HG02943 (cell line): ENCODE data around the gene SCNN1B.

Experiments used
- ATAC-seq: cut with Tn5 transposase; IDR thresholded peaks from one replicate; pipeline ENCODE4 v1.9.1; 2021; ENCODE audit warnings: mild to moderate bottlenecking, low read depth, moderate library complexity; ENCODE audit not compliant: unreplicated experiment

Gene SCNN1B

DNA sequence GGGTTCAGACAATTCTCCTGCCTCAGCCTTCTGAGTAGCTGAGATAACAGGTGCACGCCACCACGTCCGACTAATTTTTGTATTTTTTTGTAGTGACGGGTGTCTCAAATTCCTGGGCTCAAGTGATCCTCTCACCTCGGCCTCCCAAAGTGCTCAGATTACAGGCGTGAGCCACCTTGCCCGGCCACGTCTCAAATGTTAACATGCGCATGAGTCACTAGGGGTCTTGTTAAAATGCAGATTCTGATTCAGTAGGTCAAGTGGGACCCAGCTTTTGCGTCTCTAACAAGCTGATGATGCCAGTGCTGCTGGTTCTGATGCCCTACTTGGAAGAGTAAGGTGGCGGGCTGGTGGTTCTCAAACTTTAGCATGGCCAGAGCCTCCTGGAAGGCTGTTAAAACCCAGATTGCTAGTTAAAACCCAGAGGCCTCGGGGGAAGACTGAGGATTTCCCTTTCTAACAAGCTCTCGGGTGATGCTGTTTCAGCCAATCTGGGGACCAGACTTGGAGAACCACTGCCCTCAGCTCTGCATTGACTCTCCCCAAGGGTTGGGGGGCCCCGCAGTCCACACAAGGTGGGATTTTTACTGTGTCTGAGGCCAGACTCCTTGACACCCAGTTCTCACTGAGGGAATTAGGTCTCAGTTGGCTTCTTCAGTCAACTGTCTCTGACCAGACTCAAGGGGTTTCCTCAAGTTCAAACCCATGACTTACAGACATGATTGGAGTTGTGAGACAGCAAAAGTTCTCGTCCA is 17.9 kb downstream of the SCNN1B start:
- no peak for ATAC-seq

DNA sequence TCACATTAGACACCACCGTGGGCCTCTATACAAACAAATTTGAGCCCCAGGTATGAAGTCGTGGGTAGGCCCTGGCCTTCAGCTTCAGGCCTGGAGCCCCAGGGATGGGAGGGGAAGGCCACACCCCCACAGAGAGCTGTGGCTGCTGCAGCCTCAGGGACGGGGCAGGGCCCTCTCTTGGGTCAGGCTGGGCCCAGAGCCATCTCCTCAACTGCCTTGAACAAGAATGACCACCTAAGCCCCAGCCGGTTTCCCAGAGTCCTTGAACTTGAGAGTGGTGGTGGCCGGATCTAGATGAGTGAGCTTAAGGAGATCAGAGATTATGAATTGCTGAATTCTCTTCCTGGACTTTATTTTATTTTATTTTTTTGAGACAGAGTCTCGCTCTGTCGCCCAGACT is 18.6 kb downstream of the SCNN1B start:
- ATAC-seq: no peak

DNA sequence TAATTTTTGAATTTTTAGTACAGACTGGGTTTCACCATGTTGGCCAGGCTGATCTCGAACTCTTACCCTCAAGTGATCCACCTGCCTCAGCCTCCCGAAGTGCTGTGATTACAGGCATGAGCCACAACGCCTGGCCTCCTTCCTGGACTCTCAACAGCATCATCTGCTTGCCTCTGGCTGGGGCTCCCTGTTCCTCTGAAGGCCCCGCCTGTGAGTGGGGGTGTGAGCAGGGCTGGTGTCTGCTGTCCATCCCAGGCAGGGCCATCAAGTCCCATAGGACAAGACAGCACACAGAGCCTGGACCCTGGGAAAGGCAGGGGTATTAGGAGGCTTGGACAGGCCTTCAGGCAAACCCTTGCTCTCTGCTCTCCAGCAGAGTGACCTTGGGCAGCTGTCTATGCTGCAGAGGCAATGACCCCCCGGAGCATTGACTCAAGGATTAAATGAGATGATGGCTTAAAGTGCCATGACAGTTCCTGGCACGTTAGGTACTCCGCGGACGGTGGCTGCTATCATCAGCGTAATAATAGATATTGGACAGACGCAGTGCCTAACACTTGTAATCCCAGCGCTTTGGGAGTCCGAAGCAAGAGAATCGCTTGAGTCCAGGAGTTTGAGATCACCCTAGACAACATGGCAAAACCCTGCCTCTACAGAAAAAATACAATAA is 19.2 kb downstream of the SCNN1B start:
- ATAC-seq: no peak

DNA sequence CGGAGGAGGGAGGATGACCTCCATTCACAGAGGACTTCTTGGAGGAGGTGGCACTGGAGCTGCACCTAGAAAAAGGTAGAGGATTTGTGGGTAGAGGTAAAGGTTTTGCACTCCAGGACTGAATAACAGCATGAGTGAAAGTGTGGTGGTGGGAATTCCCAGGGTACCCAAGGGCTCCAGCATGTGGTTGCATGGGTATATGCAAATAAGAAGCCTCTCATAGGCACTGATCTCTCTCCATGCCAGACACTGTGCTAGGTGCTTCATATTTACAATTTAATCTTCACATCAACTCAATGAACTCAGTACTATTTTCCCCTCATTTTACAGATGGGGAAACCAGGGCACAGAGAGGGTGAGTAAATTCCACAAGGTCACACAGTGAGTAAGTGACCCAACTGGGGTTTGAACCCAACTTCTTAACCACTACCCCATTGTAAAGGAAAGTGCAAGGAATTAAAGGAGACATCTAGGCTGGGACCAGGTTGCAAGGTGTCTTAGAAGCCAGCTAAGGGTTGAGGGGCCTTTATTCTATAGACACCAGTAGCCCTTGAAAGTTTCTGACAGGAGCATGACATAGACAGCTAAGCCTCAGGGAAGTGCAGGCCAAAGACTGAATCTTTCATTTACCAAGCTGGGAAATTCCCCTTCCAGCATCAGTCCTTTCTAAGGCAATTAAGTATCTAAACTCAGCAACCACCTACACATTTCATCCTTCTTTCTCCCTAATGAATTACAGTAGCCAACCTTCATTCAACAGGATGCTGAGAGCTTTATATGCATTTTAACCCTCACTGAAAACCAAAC is 21.3 kb downstream of the SCNN1B start:
- ATAC-seq: no peak

DNA sequence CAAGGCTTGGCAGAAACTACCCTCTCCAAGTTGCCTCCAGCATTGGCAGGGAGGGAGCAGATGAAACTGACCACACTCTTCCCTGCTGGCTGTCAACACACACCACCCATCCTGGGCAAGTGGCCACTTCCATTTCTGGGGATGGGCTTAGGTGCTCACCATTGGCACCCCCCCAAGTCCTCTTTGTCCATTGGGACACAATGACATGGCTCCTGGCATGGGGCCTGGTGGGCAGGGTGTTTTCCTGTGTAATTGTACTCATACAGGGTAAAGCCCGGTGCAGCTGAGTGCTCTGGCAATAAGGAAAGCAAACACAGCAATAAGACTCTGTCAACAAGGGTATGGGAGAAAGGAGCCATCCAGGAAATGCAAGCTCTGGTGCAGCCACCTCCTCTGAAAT is 22.6 kb downstream of the SCNN1B start:
- no peak for ATAC-seq

DNA sequence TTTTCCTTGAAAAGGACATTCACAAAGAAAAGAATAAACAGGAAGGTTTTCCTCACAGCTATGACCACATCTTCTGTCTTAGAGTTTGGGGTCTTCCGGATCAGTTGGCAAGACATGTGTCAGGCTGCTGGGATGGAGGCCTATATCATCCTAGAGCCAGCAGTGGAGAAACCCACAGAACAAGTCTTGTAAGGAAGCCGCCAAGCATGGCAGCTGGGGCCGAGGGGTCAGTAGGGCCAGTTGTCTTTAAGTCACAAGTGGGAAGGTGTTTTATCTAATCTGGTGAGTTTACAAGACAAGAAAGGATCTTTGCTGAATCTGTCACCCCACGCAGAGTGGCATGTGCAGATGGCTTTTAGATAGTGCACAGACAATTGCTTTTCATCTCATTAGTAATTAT is 25.7 kb downstream of the SCNN1B start:
- ATAC-seq: no peak

DNA sequence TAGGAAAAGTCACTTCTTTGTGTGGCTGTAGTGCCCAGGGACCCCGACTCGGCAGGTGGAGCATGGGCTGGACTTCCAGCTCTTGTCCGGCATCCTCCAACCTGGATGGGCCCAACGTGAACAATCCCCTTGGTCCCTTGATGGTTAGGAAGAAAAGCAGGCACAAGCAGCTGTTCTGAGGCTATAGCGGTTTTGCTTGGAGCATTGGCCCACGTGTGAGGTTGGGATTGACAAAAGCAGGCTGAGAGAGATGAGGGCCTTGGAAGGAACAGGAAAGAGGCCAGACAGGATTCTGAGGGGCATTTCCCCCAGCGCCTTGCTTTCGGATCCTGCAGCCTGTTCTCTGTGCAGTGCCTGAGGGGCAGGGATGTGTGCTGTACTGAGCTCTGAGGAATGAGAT is 28.1 kb downstream of the SCNN1B start:
- no peak for ATAC-seq

GRCh38 chr16:23330583-23331249 is 28.6 kb downstream of the SCNN1B start:
- ATAC-seq: no peak

- ATAC-seq: no peak
These were observed 31.0 kb downstream of the SCNN1B start for GRCh38 chr16:23333034-23333579.

DNA sequence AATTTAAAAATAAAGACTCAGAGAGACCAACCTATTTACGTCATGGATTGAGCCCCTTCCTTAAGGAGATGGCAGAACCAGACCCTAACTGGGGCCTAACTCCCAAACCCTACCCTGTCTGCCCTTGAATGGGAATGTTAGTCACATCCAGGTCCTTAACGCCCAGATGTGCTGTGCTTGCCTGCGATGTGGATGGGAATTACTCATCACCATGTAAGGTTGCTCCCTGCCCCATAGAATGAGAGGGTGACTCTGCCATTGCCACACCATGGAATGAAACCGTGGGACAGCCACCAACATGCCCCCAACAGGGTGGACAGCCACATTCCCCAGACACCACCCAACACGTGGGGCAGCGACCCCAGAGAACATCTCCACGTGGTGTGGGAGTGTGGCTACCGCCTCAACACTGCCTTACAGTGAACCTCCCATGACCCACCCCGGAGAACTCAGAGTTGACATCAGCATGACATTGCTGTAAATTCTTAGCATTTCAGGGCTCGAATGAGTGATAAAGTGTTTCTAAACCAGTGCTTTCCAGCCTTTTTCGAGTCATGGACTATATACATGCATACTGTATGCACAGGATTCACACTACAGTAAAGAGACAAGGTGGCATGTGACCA is 31.8 kb downstream of the SCNN1B start:
- ATAC-seq: no peak

DNA sequence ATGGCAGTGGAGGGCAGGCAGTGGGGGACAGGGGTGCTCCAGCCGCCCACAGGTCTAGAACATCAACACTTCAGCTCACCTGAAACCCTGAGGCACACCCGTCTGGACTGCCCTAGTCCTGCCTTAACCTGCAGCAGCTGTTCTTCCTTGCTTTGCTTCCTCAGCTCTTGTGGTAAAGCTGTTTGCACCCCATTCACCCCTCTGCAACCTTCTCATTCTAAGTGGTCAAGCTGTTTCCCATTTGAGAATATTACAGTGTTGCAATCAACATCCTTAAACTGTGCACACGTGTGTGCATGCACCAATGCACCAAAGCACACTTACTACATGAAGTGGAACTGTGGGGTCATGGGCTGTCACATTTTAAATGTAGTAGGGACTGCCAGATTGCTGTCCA is 32.4 kb downstream of the SCNN1B start:
- ATAC-seq: no peak

DNA sequence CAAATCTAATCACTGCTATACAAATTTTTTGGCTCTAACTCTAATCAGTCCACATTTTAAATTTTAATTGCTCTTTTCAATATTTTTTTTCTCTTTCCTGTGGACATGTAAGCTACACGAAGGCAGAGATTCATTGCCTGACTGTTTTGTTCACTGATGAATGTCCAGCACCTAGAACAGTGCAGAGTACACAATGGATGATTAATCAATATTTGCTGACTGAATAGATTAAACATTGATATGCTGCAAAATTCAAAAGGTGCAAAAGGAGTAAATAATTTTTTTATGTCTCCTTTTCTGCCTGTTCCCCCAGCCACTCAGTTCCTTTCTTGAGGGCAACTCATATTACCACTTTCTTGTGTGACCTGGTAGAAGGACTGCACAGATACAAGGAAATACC is 32.8 kb downstream of the SCNN1B start:
- ATAC-seq: no peak

DNA sequence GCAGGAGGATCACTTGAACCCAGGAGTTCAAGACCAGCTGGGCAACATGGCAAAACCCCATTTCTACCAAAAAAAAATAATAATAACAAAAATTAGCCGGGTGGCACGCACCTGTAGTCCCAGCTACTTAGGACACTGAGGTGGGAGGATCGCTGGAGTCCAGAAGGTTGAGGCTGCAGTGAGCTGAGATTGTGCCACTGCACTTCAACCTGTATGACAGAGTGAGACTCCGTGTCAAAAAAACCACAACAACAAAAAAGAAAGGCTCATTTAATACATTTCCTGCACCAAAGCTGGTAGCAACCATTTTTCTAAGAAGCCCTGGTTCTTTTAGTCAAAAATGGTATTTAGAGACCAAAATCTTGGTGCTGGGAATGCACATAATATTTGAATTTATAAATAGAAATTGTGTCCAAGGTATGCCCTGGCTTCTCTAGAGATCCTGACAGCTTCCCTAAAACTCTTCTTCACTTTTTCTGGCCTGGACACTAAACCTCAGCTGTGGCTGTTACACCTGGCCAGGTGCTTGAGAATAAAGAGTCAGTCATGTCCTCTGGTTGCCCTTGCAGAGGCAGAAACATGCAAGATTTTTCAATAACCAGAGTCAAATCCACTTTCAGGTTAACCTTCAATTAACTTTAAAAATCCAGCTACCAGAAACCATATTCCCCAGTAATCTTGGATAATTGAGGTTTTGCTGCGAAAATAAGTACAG is 35.9 kb downstream of the SCNN1B start:
- no peak for ATAC-seq

DNA sequence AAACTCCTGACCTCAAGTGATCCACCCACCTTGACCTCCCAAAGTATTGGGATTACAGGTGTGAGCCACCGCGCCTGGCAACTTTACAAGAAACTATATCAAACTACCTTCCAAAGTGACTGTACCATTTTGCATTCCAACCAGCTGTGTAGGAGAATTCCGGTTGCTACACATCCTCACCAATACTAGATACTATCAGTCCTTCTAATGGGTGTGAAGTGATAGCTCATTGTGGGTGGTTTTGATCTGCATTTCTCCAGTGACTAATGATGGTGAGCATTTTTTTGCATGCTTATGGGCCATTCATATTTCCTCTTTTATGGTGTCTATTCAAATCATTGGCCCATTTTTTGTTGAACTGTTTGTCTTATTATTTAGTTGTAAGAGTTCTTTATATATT is 37.7 kb downstream of the SCNN1B start:
- ATAC-seq: no peak

GRCh38 chr16:23342083-23342640 is 40.1 kb downstream of the SCNN1B start:
- ATAC-seq: no peak

GRCh38 chr16:23343643-23344612 is 41.8 kb downstream of the SCNN1B start:
- ATAC-seq: no peak

GRCh38 chr16:23345237-23345636 is 43.1 kb downstream of the SCNN1B start:
- no peak for ATAC-seq
